ENCODE data around the gene GRIK1.

GRIK1 gene

GRCh38 chr21:29712818-29713217 is 227.0 kb downstream of the GRIK1 start:
- DNase-seq = no peak

DNA sequence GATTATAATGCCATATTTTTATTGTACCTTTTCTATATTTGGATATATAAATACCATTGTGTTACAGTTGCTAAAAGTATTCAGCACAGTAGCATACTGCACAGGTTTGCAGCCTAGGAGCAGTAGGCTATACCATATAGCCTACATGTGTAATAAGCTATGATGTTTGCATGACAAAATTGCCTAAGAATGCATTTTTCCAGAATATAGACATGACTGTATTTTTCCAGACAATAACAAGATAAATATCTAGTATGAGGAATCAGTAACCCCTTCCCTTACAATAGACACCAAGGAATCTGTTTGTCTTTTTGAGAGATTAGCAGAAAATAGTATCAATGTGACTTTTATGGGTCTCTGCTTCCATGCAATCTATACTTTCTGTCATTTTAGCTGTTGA is 228.6 kb downstream of the GRIK1 start:
- DNase-seq = no peak

DNA sequence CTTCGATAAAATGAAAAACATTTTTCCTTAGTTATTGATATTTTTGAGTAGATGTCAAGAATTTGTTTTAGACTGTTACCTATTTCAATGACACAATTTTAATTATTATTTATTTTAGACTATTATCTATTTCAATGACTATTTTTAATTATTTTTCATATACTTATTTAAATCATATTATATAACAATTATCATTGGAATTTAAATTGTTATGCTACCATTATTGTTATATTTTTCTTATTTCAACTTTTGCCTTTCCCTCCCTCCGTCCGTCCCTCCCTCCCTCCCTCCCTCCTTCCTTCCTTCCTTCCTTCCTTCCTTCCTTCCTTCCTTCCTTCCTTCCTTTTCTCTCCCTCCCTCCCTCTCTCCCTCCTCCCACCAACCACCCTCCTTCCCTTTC is 229.3 kb downstream of the GRIK1 start:
- no peak for DNase-seq

DNA sequence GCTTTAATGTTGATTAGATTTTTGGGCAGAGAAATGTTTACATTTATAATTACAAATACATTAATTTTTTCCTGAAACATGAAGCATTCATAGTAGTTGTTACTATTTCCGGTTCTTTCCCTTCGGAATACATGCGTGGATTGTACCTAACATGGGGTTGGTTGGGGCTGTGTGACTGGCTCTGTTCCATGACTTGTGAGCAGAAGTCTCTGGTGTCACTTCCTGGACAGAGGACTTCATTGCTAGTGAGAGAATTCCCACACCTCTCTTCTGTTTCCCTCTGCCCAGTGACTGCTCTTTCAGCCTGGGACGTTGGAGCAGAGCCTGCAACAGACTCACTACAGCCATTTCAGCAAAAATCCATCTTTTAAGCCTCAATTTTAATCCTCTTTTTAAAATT is 231.4 kb downstream of the GRIK1 start:
- no peak for DNase-seq

GRCh38 chr21:29704719-29705118 is 235.1 kb downstream of the GRIK1 start:
- DNase-seq = no peak

DNA sequence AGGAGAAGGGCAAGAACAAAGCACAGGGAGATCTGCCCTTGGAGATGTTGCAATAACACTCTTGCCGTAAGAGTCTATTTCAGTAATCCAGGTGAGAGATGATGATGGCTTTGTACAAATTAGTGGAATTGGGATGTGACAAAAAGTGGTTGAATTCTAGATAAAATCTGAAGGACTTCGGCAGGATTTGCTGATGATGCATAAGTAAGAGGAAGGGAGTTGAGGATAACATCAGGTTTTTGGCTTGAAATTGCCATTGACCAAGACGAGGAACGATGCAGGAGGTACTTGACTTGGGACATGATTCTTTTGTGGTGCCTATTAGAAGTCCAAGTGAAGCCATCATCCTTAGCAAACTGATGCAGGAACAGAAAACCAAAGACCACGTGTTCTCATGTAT is 238.1 kb downstream of the GRIK1 start:
- DNase-seq = no peak

DNA sequence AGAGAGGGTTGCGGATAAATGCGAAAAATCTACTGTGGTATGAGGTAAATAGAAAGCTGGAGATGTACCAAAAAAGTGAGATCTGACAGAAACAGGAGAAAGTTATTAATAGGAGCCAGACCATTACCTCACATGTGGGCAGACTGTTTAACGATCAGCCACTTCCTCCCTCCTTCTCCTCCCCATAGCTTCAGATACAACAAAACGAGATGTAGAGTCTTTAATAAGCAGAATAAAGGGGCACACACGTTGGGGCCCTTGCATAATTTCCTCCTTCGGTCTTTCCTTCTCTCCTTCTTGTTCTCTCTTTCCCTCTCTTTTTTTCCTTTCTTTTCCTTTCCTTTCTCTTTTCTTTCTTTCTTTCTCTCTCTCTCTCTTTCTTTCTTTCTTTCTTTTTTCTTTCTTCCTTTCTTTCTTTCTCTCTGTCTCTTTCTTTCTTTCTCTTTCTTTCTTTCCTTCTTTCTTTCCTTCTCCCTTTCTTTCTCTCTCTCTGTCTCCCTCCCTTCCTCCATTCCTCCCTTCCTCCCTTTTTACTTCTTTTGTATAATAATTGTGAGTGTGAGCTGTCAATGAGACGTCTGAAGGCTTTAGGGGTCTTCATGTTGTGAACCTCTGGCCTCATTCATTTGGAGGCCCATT is 242.1 kb downstream of the GRIK1 start:
- DNase-seq = no peak

DNA sequence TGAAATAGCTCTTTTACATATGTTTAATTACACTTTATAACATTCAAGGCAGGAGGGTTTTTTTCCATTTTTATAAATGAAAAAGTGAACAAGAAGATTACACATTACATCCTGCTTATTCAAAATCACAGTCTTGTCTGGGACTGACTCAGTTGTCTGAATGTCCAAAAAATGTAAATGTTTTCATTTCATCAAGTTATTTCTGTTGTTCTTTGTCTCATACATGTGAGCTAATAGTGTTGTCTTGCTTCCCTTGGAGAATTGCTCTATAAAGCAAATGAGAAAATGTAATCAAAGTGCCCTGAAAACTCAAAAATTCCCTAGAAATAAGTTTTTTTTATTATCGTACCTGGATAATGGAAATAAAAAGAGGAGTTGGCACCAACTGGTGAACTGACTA is 242.9 kb downstream of the GRIK1 start:
- no peak for DNase-seq

DNA sequence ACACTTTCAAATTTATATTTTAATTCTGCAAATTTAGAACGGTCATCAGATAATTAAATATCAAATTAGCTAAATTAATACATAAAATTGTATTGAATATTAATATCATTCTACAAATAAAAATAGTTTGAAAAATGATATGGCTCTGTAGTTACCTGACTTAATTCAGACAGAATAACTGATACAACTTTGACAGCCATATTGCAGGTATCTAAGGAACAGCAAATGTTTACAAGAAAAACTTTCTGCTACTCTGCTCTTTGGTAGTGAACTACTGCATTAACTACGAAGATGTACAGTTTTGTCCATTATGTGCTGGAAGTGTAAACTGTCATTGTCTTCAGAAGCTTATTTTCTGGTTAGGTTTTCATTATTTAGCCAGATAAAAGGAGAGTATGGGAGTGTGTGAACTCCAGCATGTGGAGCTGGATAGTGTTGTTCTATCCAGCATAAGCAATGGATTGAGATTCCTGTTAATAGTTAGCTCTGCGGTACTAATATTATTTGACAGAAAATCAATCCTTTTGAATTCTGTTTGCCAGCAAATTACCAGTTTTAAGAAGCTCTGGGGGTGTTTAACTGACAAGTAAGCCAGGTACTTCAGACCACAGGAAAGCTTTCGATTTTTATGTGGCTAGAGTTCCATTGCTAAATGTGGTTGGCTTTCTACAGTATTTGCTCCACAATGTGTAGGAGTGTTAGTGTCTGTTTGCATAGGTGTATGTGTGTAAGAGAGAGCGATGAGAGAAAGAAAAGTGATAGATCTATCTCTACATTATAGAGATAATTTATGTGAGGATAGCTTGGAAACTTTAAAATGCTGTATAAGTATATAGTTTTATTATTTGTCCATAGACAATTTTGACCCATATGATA is 247.9 kb downstream of the GRIK1 start:
- DNase-seq = no peak

DNA sequence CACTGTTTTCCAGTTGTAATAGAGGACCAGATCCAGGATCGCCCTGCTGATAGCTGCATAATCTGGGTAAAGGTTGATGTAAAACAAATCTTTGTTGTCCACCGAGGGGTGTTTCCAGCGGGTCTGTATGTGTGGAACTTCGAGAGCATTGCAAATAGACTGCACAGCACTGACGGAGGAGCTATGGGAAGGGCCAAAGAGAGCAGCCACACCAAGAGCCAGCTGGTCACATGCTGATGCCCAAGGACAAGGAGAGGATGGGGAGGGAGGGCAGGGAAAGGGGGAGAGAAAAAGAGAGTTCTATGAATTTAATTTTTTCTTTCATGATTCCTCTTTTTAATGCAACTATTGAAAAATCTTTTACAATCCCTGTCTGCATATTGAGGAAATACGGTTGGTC is 250.0 kb downstream of the GRIK1 start:
- DNase-seq = no peak

DNA sequence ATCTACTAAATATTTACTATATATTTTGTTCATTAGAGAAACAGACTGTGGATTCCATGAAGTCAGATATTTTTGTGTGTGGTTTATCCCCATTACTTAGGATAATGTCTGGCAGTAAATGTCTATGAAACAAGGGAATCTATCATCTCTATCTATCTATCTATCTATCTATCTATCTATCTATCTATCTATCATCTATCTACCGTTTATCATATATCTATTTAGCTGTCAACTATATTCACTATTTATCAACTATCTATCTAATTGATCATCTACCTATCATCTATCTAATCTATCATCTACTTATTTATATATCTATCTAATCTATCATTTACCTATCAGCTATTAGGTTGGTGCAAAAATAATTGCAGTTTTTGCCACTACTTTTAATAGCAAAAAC is 255.7 kb downstream of the GRIK1 start:
- no peak for DNase-seq

GRCh38 chr21:29682800-29683199 is 257.0 kb downstream of the GRIK1 start:
- DNase-seq = no peak

DNA sequence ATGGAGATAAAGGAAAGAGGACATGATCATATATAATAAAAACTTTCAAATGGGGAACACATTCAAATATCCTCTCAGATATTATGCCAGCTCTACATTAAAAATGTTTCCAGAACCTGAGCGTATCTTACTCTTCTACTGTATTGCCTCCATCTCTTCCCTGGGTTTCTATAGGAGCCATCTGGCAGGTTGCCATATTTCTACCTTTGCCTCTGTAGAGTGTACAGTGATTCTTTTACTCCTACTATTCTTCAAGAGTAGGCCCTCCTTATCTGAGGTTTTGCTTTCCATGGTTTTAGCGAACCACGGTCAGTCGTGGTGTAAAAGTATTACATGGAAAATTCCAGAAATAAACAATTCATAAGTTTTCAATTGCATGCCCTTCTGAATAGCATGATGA is 259.5 kb downstream of the GRIK1 start:
- DNase-seq = no peak

GRCh38 chr21:29678626-29679025 is 261.2 kb downstream of the GRIK1 start:
- DNase-seq = no peak

DNA sequence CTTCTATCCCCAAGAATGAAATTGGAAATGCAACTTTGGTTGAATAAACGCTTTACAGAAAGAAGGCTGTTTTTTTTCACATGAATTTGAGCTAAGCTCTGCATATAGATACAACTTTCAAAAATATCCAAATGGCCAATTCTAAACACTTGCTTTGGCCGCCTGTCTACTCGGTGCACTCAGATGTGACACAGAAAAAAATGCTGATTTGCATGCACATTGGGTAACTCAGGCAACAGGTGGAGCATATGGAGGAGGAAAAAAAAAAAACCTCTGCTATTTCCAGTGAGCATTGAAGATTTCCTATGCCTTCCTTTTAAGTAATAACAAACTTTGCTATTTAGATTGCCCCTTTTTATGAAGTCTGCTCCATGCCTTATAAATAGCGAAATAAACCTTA is 262.5 kb downstream of the GRIK1 start:
- no peak for DNase-seq

- DNase-seq = no peak
Measured at GRCh38 chr21:29676395-29676794, 263.4 kb downstream of the GRIK1 start.

DNA sequence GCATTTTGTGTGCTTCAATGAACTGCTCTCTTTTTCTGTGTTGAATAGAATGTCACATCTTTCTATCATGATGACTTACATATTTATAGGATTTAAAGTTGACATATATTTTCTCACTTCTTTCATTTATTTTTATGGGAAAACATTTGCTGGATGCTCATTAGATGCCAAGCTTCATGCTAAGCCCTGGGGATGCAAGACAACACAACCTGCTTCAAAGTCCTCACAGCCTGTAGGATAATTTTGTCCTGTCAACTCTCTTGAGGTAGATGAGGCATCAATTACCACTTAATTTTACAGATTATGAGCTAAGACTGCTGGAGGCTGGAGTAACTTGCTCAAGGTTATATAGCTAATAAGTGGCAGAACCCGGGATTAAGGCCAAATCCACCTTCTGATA is 264.3 kb downstream of the GRIK1 start:
- no peak for DNase-seq

GRCh38 chr21:29674343-29674742 is 265.5 kb downstream of the GRIK1 start:
- DNase-seq = no peak

DNA sequence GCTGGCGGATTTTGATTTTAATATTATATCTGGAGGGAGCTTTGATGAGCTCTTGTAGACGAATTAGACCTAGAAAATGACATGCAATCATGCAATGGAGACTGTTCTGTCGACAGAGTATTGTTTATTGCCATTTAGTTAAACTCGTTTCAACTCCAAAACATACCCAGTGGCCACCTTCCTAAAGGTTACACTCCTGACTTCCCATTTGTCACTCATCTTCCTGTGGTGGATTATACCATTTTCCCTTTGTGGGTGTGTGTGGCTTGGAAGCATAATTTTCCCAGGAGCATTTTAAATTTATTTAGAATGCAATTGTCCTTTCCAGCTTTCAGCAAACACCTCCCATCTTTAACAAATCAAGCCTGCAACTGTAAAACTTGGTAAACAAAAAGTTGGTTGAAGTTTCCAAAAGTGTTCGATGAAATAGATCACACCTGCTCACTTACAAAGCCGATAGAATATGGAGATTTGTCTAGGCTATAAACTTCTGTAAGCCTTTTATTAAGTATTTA is 266.6 kb downstream of the GRIK1 start:
- DNase-seq = no peak

GRCh38 chr21:29671728-29672127 is 268.1 kb downstream of the GRIK1 start:
- no peak for DNase-seq

DNA sequence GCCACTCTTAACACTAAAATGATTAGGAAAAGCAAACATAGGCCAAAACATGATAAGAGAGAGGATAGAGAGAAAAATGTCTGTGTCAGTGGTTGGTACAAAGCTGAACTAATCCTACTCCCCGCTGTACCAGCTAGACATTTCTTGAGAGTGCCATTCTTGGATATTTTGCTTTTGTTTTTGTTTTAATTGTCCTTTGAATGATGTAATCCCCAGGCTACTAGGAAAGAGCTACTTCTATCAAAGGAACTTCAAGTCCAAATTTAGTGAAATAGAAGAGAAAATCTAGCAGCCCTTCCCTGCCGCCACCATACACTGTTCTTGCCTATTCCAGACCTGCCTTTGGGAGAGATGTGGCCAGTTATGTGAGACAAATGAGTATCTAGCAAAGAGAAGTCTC is 269.6 kb downstream of the GRIK1 start:
- DNase-seq = no peak

- no peak for DNase-seq
Measured at GRCh38 chr21:29669416-29669815, 270.4 kb downstream of the GRIK1 start.

DNA sequence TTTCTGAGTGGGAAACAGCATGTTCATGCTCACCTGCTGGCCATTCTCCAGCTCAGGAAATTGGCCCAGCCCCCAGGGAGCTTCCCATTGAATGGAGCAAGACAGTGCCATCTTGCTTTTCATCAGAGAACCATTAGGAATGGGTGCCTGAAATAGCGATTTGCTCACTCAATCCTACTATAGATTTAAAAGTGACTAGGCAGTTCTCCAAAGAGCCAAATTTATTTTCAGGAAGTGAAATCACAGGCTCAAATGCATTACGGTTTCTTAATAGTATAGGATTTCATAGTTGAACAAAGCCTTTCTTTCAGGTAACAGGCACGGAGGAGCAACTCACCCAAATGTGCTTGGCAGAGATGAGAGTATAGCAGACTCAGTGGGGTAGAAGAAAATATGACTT is 272.1 kb downstream of the GRIK1 start:
- no peak for DNase-seq

GRCh38 chr21:29664615-29665014 is 275.2 kb downstream of the GRIK1 start:
- no peak for DNase-seq
